Suprapubic skin (tissue), 4 donors: Measurements from ENCODE around the gene ITPKB.
"Not testable (repeated sequence)": the region's sequence is repeated elsewhere in the genome, so short reads cannot be mapped to it uniquely, and the experiment has no call there.

ENCODE experiments used
- POLR2A ChIP-seq, 2 donors: fragments of 450-650 bp; IDR thresholded peaks; one replicate each; pipeline ENCODE4 v1.6.1; 2017; ENCODE audit warnings: antibody characterized with exemption in 2 of 2, mild to moderate bottlenecking in 2 of 2, moderate library complexity in 2 of 2
- POLR2AphosphoS5 ChIP-seq, 3 donors: sonication (generic); formaldehyde crosslinking; IDR thresholded peaks; one replicate each; pipeline ENCODE4 v1.6.1; 2017; ENCODE audit warnings: antibody characterized with exemption in 3 of 3
- TF ChIP-seq, protein P1 (sequence below), 2 donors: fragments of 200-600 bp in 1 of 2; fragments of 450-650 bp in 1 of 2; sonication (generic) in 1 of 2; IDR thresholded peaks; one replicate each; pipeline ENCODE4 v1.5.1; 2016 to 2019; ENCODE audit warnings: antibody characterized with exemption in 2 of 2, mild to moderate bottlenecking in 1 of 2, moderate library complexity in 1 of 2

DNA sequence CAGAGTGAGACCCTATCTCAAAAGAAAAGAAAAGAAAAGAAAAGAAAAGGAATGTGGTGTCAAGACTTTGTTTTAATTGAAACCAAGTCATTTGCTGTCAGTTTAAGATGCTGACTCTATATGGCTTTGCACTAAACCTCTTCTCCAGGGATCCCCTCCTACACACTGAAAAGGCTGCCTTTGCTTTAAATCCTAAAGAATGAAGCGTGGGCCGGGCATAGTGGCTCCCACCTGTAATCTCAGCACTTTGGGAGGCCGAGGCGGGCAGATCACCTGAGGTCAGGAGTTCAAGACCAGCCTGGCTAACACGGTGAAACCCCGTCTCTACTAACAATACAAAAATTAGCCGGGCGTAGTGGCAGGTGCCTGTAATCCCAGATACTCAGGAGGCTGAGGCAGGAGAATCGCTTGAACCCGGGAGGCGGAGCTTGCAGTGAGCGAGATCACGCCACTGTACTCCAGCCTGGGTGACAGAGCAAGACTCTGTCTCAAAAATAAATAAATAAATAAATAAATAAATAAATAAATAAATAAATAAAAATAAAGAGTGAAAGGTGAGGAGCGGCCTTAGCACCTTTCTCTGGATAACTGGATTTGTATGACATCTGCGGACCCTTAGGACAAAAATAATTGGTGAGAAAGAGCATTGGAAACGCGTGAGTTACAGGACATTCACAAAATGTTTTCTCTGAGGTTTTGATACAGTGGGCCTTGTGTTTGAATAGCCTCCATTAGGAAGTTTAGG is 8.6 kb upstream of the ITPKB start:
- TF ChIP-seq, protein P1, sequence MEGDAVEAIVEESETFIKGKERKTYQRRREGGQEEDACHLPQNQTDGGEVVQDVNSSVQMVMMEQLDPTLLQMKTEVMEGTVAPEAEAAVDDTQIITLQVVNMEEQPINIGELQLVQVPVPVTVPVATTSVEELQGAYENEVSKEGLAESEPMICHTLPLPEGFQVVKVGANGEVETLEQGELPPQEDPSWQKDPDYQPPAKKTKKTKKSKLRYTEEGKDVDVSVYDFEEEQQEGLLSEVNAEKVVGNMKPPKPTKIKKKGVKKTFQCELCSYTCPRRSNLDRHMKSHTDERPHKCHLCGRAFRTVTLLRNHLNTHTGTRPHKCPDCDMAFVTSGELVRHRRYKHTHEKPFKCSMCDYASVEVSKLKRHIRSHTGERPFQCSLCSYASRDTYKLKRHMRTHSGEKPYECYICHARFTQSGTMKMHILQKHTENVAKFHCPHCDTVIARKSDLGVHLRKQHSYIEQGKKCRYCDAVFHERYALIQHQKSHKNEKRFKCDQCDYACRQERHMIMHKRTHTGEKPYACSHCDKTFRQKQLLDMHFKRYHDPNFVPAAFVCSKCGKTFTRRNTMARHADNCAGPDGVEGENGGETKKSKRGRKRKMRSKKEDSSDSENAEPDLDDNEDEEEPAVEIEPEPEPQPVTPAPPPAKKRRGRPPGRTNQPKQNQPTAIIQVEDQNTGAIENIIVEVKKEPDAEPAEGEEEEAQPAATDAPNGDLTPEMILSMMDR (IDR thresholded peaks at IDR 0.05): not testable (repeated sequence)
- TF ChIP-seq POLR2AphosphoS5, POLR2A (IDR thresholded peaks at IDR 0.05): not testable (repeated sequence)
